CD4-positive, CD25-positive, alpha-beta regulatory T cell (primary cell): ENCODE data around the gene FMNL1. TPM values are rescaled to one million over a fixed set of nuclear protein-coding genes. Genes with fewer than 3 reads are reported as not detected.

ENCODE experiments used
- ATAC-seq, 2 donors: fragments of 150-1000 bp; cut with Tn5 transposase; one replicate each; pipeline ENCODE4 v1.10.0; 2021; ENCODE audit warnings: low read depth in 2 of 2, moderate number of reproducible peaks in 2 of 2, moderate library complexity in 1 of 2
- DNase-seq, 3 donors: peaks; one replicate each; pipeline versions ENCODE4 v3.0.0 to v3.0.0-alpha.2; 2012 to 2022; ENCODE audit warnings: mixed read lengths in 1 of 3
- H3K27ac ChIP-seq: one replicate; pipeline ENCODE4 v1.7.0; 2013; ENCODE audit warnings: mild to moderate bottlenecking, low read length; ENCODE audit not compliant: insufficient read depth, poor library complexity, severe bottlenecking
- H3K27me3 ChIP-seq: one replicate; pipeline ENCODE4 v1.7.0; 2013; ENCODE audit warnings: low read length; ENCODE audit not compliant: control insufficient read depth, insufficient read depth
- H3K36me3 ChIP-seq: one replicate; pipeline ENCODE4 v1.7.0; 2013; ENCODE audit warnings: mild to moderate bottlenecking, low read length, moderate library complexity; ENCODE audit not compliant: control insufficient read depth, insufficient read depth
- H3K4me1 ChIP-seq: 2 replicates; pipeline ENCODE4 v1.7.0; 2013; ENCODE audit warnings: mild to moderate bottlenecking, low read length; ENCODE audit not compliant: insufficient read depth, control insufficient read depth, poor library complexity, severe bottlenecking
- H3K4me3 ChIP-seq: one replicate; pipeline ENCODE4 v1.7.0; 2013; ENCODE audit warnings: low read depth, mild to moderate bottlenecking, low read length, moderate library complexity
- H3K9me3 ChIP-seq, 2 experiments: 1 replicate in 1 of 2; 2 replicates in 1 of 2; pipeline ENCODE4 v1.7.0; 2013; ENCODE audit warnings: low read length in 2 of 2, mild to moderate bottlenecking in 1 of 2, moderate library complexity in 1 of 2; ENCODE audit not compliant: control insufficient read depth in 2 of 2
- H3K27ac Mint-ChIP-seq, 3 donors: one replicate each; pipeline ENCODE4 v1.8.0; 2020 to 2022; ENCODE audit warnings: mild to moderate bottlenecking in 3 of 3, mixed read lengths in 3 of 3, moderate library complexity in 2 of 3
- H3K27me3 Mint-ChIP-seq: one replicate; pipeline ENCODE4 v1.8.0; 2022; ENCODE audit warnings: mild to moderate bottlenecking, mixed read lengths
- H3K36me3 Mint-ChIP-seq: one replicate; pipeline ENCODE4 v1.8.0; 2020; ENCODE audit warnings: mixed read lengths
- H3K4me1 Mint-ChIP-seq, 4 donors: one replicate each; pipeline ENCODE4 v1.8.0; 2020 to 2022; ENCODE audit warnings: mixed read lengths in 4 of 4, mild to moderate bottlenecking in 1 of 4
- H3K4me3 Mint-ChIP-seq, 4 donors: one replicate each; pipeline ENCODE4 v1.8.0; 2020 to 2022; ENCODE audit warnings: mild to moderate bottlenecking in 4 of 4, mixed read lengths in 4 of 4, moderate library complexity in 3 of 4
- H3K9me3 Mint-ChIP-seq, 7 donors: one replicate each; pipeline ENCODE4 v1.8.0; 2020 to 2022; ENCODE audit warnings: mixed read lengths in 7 of 7, mild to moderate bottlenecking in 3 of 7, moderate library complexity in 2 of 7
- polyA plus RNA-seq, 4 donors: library from polyadenylated mRNA; unstranded; fragments of 300-500 nt; fragmentation: Illumina TruSeq; gene quantifications; one replicate each; pipeline ENCODE4 v1.2.3, GENCODE V29; 2021
- total RNA-seq: library from RNA; stranded (reverse); gene quantifications from one replicate; pipeline ENCODE4 v1.2.3, GENCODE V29; 2022

FMNL1 gene
- total and polyA plus RNA-seq, 5 donors from 2014 or later, result 22.8 to 575 (median 25.8) TPM

- Histone ChIP-seq H3K27me3 (no peaks in the 10 kb centered on the region), H3K9me3 (no peaks in the 10 kb centered on the region), H3K4me1 (peaks cover 13% of the 10 kb centered on the region), H3K4me3 (no peak overlapping the region), H3K36me3 (peaks cover 72% of the 10 kb centered on the region), H3K27ac (peak overlapping the region; percentile 26)
- Mint-ChIP-seq H3K36me3 (peaks cover 30% of the 10 kb centered on the region), H3K4me1 (peaks cover 0 to 34% (median 16%) of the 10 kb centered on the region in 4 donors), H3K27ac (peak overlapping the region; percentile 68 to 73 (median 69)), H3K4me3 (peak overlapping the region in 1 of 4 donors; percentile 86), H3K27me3 (no peaks in the 10 kb centered on the region), H3K9me3 (peaks cover 0 to 2% (median 0%) of the 10 kb centered on the region in 7 donors)
- DNase-seq, result no peak
- ATAC-seq, result no peak
Observed at GRCh38 chr17:45289301-45290268, 67.9 kb downstream of the FMNL1 start.

- H3K4me1 ChIP-seq, result peaks cover 16% of the 10 kb centered on the region
- peak overlapping the region; percentile 1 for H3K27ac ChIP-seq
- peaks cover 68% of the 10 kb centered on the region for H3K36me3 ChIP-seq
- no peaks in the 10 kb centered on the region for H3K27me3 ChIP-seq
- H3K4me1 Mint-ChIP-seq, result peaks cover 0 to 40% (median 18%) of the 10 kb centered on the region in 4 donors
- no peak overlapping the region for H3K4me3 ChIP-seq
- no peaks in the 10 kb centered on the region for H3K27me3 Mint-ChIP-seq
- ATAC-seq (no peak), DNase-seq (no peak)
- H3K36me3 Mint-ChIP-seq, result peaks cover 27% of the 10 kb centered on the region
- peaks cover 0 to 2% (median 0%) of the 10 kb centered on the region in 7 donors for H3K9me3 Mint-ChIP-seq
- no peak overlapping the region for H3K4me3 Mint-ChIP-seq
- H3K9me3 ChIP-seq, result no peaks in the 10 kb centered on the region
- H3K27ac Mint-ChIP-seq, result peak overlapping the region; percentile 60 to 94 (median 90)
Observed at GRCh38 chr17:45290269-45290765, 68.6 kb downstream of the FMNL1 start.

- no peak overlapping the region for H3K4me3 ChIP-seq
- Mint-ChIP-seq H3K9me3 (peaks cover 0 to 2% (median 0%) of the 10 kb centered on the region in 7 donors), H3K4me1 (peaks cover 0 to 50% (median 25%) of the 10 kb centered on the region in 4 donors), H3K36me3 (peaks cover 23% of the 10 kb centered on the region), H3K27ac (peak overlapping the region in 2 of 3 donors; percentile 60 to 90), H3K27me3 (no peaks in the 10 kb centered on the region), H3K4me3 (peak overlapping the region in 1 of 4 donors; percentile 22)
- peaks cover 23% of the 10 kb centered on the region for H3K4me1 ChIP-seq
- H3K27ac ChIP-seq, result peak overlapping the region; percentile 39
- ATAC-seq (no peak), DNase-seq (no peak)
- H3K9me3 ChIP-seq, result no peaks in the 10 kb centered on the region
- H3K27me3 ChIP-seq, result no peaks in the 10 kb centered on the region
- H3K36me3 ChIP-seq, result peaks cover 67% of the 10 kb centered on the region
Observed at GRCh38 chr17:45291171-45291805, 69.6 kb downstream of the FMNL1 start.

GRCh38 chr17:45292696-45293412 lies 71.2 kb downstream of the FMNL1 start:
- Mint-ChIP-seq H3K4me3 (no peak overlapping the region), H3K36me3 (peaks cover 23% of the 10 kb centered on the region), H3K4me1 (peaks cover 15 to 66% (median 38%) of the 10 kb centered on the region in 4 donors), H3K27ac (peak overlapping the region; percentile 77 to 90 (median 83)), H3K9me3 (peaks cover 0 to 2% (median 0%) of the 10 kb centered on the region in 7 donors), H3K27me3 (no peaks in the 10 kb centered on the region)
- H3K36me3 ChIP-seq, result peaks cover 52% of the 10 kb centered on the region
- peaks cover 38% of the 10 kb centered on the region for H3K4me1 ChIP-seq
- H3K27ac ChIP-seq, result no peak overlapping the region
- ATAC-seq (no peak), DNase-seq (no peak)
- H3K4me3 ChIP-seq, result no peak overlapping the region
- no peaks in the 10 kb centered on the region for H3K27me3 ChIP-seq
- H3K9me3 ChIP-seq, result no peaks in the 10 kb centered on the region

- Histone ChIP-seq H3K27me3 (no peaks in the 10 kb centered on the region), H3K27ac (no peak overlapping the region), H3K4me3 (no peak overlapping the region), H3K9me3 (no peaks in the 10 kb centered on the region), H3K4me1 (peaks cover 41% of the 10 kb centered on the region), H3K36me3 (peaks cover 54% of the 10 kb centered on the region)
- ATAC-seq (peak; percentile 37 to 43), DNase-seq (no peak)
- Mint-ChIP-seq H3K9me3 (peaks cover 0 to 2% (median 0%) of the 10 kb centered on the region in 7 donors), H3K36me3 (peaks cover 25% of the 10 kb centered on the region), H3K27me3 (no peaks in the 10 kb centered on the region), H3K4me1 (peaks cover 23 to 73% (median 45%) of the 10 kb centered on the region in 4 donors), H3K27ac (peak overlapping the region; percentile 77 to 90 (median 83)), H3K4me3 (no peak overlapping the region)
Observed at GRCh38 chr17:45293413-45294211, 71.9 kb downstream of the FMNL1 start.

- H3K27me3 ChIP-seq, result no peaks in the 10 kb centered on the region
- no peak overlapping the region for H3K4me3 ChIP-seq
- ATAC-seq (no peak), DNase-seq (no peak)
- H3K27ac ChIP-seq, result peak overlapping the region; percentile 55
- Mint-ChIP-seq H3K36me3 (peaks cover 30% of the 10 kb centered on the region), H3K4me3 (no peak overlapping the region), H3K4me1 (peaks cover 25 to 81% (median 53%) of the 10 kb centered on the region in 4 donors), H3K9me3 (peaks cover 0 to 2% (median 0%) of the 10 kb centered on the region in 7 donors), H3K27me3 (no peaks in the 10 kb centered on the region), H3K27ac (peak overlapping the region; percentile 79 to 91 (median 90))
- H3K36me3 ChIP-seq, result peaks cover 53% of the 10 kb centered on the region
- H3K9me3 ChIP-seq, result no peaks in the 10 kb centered on the region
- H3K4me1 ChIP-seq, result peaks cover 50% of the 10 kb centered on the region
Observed at GRCh38 chr17:45294506-45294905, 72.8 kb downstream of the FMNL1 start.
